GM12801 (cell line): ENCODE measurements around the gene CCR7.

ENCODE experiments used
- TF ChIP-seq, protein P1 (sequence below): IDR thresholded peaks from one replicate; pipeline ENCODE4 v1.5.1; 2011; ENCODE audit warnings: control low read depth; ENCODE audit not compliant: insufficient read length; ENCODE audit errors: extremely low read depth

The CCR7 gene, protein sequence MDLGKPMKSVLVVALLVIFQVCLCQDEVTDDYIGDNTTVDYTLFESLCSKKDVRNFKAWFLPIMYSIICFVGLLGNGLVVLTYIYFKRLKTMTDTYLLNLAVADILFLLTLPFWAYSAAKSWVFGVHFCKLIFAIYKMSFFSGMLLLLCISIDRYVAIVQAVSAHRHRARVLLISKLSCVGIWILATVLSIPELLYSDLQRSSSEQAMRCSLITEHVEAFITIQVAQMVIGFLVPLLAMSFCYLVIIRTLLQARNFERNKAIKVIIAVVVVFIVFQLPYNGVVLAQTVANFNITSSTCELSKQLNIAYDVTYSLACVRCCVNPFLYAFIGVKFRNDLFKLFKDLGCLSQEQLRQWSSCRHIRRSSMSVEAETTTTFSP

DNA sequence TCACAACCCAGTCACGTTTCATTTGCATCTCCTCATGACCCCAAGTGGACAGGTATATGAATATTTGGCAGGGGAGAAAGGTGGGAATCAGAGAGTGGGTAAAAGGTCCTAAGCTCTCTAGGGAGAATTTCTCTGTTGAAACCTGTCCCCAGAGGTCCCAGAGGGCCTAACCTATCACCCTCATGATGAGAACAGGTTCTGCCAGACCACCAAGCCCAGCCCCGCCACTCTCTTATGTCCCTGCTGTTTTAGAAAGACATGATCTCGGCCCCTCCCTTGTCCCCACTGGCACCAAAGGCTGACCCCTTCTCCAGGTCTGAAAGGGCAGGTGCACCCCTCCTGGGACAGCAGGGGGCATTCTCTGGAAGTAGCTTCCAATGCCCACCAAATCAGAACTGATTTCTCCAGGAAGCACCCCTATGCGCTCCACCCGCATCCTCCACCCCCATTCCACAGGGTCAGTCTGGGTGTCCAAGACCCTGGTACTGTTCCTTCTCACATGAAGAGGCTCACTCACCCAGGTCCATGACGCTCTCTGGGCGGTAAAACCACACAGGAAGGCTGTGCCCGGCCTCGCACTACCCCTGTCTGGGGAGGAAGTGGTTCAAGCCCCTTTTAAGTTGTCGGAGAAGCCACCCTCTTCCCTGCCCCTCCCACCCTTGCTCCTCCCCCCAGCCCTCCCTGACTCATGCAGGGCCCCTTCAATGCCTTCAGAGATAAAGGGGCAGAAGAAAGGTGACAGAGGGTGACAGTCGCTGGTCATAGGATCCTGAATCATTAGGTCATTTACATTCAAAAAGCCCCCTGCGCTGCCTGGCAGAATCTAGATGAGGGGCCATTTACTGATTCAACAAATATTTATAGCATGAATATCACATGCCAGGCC lies at the start of gene CCR7:
TSS of gene CCR7 (minus strand) at position 590 of the 886 bp plus-strand sequence. CDS start at position 527, 63 bp downstream.
- TF ChIP-seq, protein P1, sequence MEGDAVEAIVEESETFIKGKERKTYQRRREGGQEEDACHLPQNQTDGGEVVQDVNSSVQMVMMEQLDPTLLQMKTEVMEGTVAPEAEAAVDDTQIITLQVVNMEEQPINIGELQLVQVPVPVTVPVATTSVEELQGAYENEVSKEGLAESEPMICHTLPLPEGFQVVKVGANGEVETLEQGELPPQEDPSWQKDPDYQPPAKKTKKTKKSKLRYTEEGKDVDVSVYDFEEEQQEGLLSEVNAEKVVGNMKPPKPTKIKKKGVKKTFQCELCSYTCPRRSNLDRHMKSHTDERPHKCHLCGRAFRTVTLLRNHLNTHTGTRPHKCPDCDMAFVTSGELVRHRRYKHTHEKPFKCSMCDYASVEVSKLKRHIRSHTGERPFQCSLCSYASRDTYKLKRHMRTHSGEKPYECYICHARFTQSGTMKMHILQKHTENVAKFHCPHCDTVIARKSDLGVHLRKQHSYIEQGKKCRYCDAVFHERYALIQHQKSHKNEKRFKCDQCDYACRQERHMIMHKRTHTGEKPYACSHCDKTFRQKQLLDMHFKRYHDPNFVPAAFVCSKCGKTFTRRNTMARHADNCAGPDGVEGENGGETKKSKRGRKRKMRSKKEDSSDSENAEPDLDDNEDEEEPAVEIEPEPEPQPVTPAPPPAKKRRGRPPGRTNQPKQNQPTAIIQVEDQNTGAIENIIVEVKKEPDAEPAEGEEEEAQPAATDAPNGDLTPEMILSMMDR = no peak

DNA sequence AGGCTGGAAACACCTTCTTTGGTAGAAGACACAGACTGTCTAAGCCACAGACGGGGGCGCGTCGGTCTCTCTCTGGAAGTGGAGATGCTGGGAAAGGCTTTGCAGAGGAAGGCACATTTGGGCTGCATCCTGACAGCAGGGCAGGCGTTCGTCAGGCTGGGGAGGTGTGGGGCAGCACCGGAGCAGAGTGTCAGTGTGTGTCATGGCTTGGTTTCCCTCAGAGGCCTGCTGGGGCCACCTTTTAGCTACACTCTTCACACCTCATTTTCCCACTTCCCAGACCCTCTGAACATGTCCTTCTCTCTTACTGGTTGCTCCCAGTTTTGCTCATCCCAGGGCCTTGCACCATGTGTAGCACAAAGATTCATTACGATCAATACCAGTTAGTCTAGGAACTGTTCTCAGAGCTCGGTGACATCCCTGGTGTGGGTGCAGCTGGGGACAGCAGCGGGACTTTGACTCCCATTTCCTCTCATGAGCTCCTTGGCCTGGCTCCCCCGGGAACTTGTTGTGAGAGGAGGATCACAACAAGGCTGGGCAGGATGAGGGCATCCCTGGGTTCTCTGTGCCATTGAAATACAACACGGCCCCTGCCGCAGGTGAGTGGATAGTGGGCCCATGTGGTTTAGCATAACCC lies 49.3 kb upstream of the CCR7 start:
- TF ChIP-seq, protein P1 = no peak

DNA sequence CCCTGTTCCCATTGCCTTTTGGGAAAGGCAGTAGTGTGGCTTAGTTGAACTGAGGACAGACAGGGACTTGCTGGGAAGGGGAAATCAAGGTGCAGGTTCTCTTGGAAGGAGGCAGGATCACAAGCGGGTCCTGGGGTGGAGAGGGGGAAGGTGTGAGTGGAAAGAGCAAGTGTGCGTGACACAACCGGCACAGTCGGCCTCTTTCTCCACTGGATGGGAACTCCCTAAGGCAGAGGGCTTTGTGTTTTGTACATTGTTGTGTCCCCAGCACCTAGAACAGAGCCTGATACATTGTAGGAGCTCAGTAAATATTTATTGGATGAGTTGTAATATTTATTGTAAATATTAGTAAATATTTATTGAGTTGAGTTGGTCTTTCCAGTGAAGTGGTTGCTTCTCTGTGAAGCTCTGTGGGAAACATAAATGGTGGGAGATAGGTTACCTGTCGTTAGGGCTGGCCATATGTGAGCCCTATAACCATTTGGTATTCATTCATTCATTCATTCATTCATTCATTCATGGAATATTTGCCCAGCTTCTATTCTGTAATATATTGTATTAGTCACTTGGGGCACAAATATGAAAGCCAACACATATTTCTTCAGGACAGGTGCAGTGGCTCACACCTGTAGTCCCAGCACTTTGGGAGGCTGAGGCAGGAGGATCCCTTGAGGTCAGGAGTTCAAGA lies 48.3 kb upstream of the CCR7 start:
- TF ChIP-seq, protein P1 = no peak

DNA sequence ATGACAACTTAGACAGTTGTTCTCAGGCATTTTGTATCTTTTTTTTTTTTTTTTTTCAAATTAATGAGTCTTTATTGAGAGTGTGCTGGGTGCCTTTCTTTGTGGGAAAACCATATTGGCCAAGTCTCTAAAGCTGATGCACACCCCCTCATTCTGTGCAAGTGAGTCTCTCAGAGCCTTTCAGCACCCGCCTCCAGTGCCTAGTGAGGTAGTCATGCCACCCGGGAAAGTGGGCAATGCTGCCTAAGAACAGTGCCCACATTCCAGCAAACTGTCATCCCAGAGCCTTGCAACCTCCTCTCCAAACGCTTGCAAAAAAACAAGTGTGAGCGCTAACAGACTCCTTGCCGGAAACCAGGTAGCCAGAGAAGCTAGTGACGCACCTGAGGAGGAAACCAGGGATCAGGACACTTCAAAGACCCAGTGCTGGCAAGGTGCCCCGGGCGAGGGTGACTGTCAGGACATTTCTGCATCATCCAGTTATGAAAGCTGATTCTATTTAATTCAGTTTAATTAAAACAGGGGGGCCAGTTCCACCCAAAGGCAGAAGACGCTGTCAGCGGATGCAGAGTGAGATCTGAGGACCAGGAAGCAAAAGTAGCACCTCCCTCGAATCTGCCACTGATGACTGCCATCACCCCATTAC lies 47.5 kb upstream of the CCR7 start:
- TF ChIP-seq, protein P1 = no peak

DNA sequence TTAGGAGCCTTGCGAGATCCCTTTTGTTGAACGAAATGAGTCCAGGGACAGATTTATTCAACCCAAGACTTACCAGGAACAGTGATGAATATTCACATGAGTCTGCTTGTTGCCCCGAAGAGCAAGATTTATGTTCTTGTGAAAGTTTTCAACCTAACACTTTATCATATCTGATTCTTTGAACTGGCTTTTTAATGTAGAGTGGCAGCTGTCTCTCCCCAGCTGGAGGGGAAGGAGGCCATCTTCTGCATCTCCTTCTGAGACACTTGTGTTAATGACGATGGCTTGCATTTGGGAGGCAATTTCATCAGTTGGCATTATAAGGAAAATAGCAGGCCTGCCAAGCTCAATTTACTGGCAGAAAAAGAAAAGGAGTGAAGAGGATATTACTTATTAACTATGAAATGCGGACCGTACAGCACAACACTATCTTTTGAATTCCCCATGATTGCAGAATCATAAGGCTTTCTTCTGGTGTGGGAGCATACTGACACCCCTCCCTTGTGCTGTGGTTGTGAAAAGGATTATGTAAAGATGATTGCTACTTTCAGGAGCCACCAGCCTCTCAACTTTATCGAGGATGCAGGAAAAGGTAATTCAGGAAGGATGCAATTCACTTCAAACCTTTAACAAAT lies 46.7 kb upstream of the CCR7 start:
- TF ChIP-seq, protein P1 = no peak

DNA sequence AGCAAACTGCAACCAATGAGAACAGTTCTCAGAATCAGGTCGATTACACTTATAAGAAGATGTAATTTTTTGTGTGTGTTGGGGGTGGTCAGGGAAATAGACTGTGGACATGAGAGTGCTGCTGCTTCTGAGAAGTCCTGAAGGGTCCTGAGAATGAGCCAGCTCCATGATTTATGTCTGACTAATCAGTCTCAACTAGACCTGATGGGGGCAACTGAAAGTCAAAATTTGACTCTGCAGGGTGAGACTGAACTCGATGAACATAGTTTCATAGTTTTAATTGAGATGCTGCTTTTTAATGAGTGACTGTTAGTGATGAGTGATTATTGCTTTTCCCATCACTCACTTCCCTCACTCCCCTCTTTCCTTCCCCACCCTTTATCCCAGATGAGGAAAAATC lies 45.1 kb upstream of the CCR7 start:
- TF ChIP-seq, protein P1 = no peak
